Right ventricle myocardium superior (tissue), 1 donor: ENCODE results near the gene CSTPP1. TPM values are rescaled to one million over a fixed set of nuclear protein-coding genes. Genes with fewer than 3 reads are reported as not detected.

Source experiments
- ATAC-seq: fragments of 200-7000 bp; cut with Tn5 transposase; one replicate; pipeline ENCODE4 v1.9.1; 2020; ENCODE audit warnings: mild to moderate bottlenecking; ENCODE audit not compliant: poor library complexity
- DNase-seq: peaks from one replicate; pipeline ENCODE4 v3.0.0-alpha.2; 2020
- intact Hi-C: fragments of 100-400 bp; cut with DNase I; formaldehyde crosslinking; loops from one replicate; pipeline ENCODE4 v1.11.2; 2022
- total RNA-seq: library from RNA; stranded (reverse); fragmentation: NEBNext Ultra II Directional; extraction: Animal tissue kit (Norgen Biotek cat#: 25700); gene quantifications from one replicate; pipeline ENCODE4 v1.2.1, GENCODE V29; 2021
- donor health status: DM: no; HTN: yes; CAD: no; lungs with severe emphysema.

The CSTPP1 gene
- total RNA-seq, 1 donor from 2014 or later = 10.0 TPM

DNA sequence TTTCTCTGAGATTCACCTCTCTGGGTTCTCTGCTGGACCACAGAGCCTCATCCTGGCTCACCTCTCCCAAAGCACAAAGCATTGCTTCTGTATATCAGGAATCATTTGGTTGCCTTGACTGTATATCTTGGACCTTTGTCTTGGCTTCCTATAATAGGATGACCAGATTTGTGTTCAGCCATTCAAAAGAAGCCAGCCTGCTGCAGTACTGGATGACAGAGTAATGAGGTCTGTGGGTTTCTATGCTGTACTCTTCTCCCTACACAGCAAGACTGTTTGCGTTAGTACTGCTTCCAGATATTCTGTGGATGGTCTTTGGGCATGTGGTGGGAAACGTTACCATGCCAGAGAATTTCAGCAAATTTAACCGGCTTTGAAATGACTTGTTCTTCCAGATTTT lies 200.4 kb downstream of the CSTPP1 start:
- no peak for ATAC-seq
- intact Hi-C loops = no loop called here

DNA sequence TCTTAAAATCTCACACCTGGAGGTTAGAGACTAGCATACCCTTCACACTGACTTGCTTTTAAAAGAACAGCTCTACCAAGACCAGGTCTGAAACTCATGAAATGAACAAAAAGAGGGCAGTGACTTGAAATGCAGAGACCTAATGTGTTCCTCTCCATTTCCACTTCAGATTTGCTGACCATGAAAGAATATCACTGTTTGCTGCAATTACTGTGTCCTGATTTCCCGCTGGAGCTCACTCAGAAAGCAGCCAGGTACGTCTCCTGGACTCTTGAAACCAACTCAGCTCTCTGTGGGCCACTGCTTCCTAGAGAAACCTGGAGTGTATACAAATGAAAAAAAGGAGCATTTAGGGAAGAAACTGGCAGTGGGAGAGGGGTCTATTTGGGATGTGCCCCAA lies 200.9 kb downstream of the CSTPP1 start:
- intact Hi-C loops = no loop called here
- no peak for DNase-seq
- no peak for ATAC-seq

More for the DNA sequence above, 200.4 kb downstream of the CSTPP1 start:
- no peak for DNase-seq

DNA sequence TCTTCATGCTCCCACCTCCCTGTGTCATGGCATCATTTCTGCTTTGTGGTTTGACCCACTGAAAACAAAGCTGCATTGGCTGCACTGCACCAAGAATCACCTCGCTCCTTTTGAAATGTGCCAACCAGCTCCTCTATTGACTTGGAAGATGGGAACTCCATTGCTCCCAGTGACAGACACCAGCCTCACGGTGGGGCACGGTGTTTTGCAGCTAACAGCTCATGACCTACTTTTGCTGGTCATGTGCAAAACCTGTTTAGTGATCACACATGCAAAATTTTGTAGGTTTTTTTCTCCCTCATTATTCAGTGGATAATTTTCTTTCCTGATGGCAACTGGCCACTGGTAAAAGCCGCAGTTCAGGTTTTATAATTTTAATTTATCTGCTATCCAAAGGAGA lies 203.3 kb downstream of the CSTPP1 start:
- intact Hi-C loops = no loop called here
- no peak for ATAC-seq

DNA sequence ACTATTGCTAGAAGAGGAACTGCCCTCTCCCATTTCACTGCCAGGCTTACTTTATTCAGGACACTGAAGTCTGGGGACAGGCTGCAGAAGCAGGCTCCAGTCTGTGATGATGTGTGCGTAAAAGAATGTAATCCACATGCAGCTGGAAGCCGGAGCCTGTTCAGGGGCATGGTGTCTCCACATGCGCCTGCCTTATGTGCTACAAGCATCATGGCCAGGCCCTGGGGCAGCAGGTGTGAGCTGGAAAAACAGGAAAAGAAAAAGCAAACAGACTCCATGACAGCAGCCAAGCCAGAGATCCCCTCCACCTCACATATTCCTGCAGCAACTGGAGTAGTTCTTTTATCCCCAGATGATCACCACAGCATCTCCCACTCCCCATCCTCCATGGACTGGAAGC lies 206.8 kb downstream of the CSTPP1 start:
- DNase-seq = no peak
- peak; percentile 73 for ATAC-seq
- intact Hi-C loops = no loop called here

More for the DNA sequence above, 203.3 kb downstream of the CSTPP1 start:
- no peak for DNase-seq

DNA sequence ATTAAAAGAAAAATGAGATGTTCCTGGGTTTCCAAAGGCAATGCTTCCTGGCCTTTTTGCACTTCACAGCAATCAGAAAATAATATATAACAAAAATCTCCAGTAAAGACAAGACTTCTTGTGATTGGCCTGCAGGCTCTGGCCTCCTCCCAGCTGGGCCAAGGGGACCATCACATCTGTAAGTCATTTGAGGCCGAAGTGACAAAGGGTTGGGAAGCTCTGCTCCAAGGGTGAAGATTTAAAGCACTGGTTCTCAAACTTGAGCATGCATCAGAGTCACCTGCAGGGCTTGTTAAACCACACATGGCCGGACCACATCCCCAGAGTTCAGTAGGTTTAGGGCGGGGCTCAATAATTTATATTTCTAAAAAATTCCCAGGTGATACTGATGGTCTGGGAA lies 208.0 kb downstream of the CSTPP1 start:
- DNase-seq (no peak), ATAC-seq (no peak)
- intact Hi-C loops = no loop called here

DNA sequence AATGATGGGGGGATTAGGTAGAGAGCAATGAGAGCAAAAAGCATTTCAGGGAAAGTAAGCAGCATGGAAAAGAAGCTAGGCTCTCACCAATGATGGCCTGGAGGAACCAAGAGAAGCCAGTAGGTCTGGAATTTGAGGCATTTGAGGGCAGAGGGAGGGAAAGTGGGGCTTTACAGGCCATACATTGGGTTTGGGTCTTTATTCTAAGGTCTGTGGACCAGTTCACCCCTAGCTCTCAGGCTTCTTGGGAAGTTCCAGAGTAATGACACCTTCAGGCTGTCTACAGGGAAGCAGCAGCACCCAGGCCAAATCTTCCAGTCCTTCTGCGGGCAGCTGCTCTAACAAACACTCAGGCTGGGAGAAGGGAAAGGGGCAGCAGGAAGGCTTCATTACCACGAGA lies 210.7 kb downstream of the CSTPP1 start:
- ATAC-seq = no peak
- no peak for DNase-seq
- intact Hi-C loops = no loop called here

DNA sequence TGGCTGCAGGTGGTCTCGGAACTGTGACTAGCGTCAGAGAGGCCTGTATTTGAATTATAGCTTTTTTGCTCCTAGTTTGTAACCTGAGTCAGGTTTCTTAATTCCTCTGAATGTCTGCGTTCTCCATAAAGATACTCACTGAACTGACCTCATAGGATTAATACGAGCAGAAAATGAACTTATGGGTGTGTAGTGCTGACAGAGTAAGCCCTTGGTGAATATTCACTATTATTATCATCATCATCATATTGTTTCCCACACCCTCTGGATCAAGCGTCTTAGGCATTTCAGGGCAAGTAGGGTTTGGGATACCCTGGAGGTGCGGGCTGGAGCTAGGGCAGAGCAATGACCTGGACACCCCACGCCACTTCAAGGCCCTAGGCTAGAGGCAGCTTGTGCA lies 211.1 kb downstream of the CSTPP1 start:
- DNase-seq = no peak
- no peak for ATAC-seq
- intact Hi-C loops = no loop called here

DNA sequence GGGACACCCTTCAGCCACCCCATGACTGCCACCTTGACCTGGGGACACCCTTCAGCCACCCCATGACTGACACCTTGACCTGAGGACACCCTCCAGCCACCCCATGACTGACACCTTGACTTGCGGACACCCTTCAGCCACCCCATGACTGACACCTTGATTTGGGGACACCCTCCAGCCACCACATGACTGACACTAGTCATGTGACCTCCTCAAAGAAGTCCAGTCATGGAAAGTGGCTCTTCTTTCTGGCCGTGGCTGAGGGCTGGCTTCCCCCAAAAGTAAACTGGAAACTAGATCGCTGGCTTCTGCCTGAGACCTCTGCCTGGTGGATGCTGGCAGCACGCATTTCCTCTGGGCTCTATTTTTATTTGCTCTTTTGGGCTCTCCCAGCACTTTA lies 211.7 kb downstream of the CSTPP1 start:
- DNase-seq = no peak
- intact Hi-C loops = no loop called here
- no peak for ATAC-seq

DNA sequence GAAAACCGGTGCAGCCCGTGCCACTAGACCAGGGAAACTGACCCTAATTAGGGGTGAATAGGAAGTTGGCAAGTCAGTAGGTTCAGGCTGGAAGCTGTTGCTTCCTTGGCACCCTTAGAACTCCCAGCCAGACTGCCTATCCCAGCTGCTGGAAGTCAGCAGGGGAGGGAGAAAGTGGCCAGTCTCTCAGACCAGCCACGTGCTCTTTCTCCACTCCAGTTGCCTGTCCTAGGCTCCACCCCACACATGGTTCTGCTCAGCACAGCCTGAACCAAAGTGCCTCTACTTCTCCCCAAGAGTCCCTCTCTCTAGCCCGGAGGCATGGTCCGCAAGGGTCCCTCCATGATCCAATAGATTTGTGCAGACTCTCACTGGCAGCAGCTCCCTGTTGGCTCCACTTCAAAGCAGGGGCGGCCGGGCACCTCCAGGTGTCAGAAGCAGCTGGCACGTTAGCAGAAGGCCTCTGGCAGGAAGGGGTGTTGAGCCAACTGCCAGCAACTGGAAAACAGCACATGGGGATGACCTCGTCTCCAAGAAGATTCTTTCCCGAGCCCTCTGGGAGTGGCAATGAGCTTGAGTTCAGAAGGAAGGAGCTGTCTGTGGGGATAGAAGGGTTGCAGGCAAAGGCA lies 212.5 kb downstream of the CSTPP1 start:
- no peak for DNase-seq
- ATAC-seq = peak; percentile 66
- intact Hi-C loops = no loop called here

DNA sequence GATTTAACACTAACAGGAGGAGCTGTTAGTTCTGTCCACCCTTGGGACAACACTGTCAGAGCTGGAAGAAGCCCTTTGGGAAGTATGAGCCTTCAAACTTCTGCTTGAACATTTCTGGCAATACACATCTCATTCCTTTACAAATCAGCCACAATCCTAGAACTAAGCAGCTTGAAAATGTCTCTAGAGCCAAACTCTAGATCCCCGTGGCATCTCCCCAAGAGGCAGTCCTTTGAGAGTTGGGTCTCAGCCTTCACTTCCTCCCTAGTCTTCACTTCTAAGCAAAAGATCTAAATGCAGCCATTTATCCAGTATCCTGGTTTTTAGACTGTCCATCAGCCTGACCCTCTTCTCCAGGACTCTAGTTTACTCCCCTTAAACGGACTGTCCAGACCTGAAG lies 213.2 kb downstream of the CSTPP1 start:
- intact Hi-C loops = no loop called here
- DNase-seq (no peak), ATAC-seq (no peak)

DNA sequence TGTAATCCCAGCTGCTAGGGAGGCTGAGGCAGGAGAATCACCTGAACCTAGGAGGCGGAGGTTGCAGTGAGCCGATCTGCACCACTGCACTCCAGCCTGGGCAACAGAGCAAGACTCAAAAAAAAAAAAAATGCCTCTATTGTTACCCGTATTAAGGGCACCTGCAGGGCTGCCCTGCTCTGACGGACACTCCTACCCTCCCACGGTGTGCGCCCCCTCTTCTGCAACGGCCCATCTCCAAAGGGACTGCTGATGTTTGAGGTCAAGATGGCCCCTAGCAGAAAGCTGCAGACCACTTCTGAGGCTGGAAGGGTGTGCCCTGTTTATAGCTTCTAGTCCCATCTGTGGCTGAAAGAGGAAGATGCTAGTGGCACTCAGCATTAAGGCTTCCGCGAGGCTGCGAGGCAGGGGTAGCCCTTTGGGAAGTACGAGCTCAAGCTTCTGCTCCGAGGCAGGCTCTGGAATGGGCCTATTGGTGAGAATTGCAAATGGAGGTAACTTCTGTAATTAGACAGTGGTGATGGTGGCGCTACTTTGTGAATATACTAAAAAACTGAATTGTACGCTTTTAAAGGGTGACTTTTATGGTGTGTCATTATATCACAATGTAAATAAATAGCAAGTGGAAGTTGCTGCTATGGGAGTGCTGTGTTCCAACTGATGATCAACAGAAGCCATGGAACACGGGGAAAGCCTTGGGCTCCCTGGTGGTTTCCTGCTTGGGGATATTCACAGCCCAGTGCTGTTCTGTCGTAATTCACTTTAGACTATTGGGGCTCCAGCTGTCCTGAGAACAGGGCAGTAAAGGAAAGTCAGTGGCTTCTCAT lies 215.8 kb downstream of the CSTPP1 start:
- DNase-seq (no peak), ATAC-seq (peak; percentile 18)
- intact Hi-C loops = loop anchor here (2.0 kb wide), 1 partner anchor 264 kb away; no protein-coding TSS in a partner anchor

DNA sequence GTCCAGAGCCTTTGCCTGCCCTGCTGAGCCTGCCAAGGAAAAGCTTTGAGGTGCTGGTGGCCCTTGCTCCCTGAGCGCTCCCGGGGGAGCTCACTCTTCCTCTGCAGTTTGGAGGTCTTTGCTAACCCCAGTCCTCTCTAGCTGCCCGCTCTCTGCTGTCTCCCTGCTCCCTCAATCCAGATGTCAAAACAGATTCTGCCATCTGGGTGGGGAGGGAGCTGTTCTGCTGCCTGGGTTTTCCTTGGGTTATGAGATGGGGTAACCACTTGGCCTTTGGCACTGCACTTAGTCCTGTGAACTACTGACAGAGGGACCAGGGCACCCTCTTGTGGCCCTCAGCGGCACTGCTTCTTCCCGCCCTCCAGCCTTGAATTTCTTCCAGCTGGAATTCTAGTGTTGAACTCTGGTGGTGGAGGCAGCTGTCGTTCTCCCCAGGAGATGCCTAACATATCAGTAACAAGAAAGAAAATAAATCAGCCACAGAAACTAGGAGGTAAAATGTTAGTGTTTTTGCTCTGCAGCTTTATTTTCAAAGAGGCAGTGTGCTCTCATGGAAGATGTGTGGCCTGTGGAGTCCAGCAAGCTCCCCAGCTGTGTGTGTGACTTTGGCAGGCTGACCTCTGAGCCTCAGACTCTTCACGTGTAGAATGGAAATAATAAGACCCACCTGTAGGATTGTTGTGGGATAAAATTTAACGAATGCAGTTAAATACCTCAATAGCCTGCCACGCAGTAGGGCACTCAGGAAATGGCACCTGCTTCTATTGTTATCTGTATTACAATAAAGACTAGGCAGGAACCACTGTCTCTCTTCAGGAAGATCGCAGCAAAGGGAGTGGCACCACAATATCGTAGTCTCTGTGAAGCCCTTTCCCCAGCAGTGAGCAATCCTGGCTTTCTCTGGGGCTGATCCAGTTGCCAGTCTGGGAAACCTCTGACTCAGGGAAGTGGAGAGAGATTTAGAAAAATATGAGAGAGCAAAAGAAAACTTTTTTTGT lies 216.7 kb downstream of the CSTPP1 start:
- peak; percentile 86 for DNase-seq
- ATAC-seq = peak; percentile 89
- intact Hi-C loops = loop anchor here (2.0 kb wide), 1 partner anchor 264 kb away; no protein-coding TSS in a partner anchor

DNA sequence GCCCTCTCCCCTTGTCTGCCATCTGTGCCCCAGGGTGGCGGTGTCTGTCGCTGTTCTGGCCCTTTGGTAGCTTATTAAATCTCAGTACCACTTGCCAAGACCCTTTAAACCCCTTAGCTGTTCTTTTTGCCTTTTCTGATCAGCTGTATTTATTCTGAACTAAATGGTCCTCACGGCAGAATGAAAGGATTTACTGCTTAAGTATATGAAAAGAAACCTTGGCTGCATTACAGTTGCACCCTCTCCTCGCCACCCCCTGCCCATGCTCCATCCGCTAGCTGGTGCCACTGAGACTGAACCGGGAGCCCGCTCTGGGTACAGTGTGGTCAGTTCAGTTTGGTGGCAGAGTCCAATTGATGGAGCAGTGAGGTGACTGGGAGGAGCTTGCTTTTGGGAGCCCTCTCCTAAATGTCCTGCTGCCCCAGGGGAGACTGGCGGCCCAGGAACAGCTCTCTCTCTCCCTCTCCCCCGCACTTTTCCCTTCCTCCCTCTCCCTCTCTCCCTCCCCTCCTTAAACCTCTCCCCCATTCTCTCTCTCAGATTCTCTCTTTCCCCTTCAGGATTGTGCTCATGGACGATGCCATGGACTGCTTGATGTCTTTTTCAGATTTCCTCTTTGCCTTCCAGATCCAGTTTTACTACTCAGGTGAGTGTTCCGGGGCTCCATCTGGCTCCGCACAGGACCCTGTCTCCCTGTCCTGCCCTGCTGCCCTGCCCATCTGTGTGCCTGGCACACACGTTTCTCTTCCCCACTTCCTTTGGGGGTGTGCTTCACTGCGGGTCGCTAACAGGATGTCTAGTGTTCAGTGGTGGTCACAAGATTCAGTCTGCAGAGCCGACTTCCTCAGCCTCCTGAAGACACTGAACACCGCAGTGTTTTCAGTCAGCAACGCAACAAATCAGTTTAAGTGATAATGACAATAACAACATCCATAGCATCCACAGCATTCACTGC lies 218.3 kb downstream of the CSTPP1 start:
- ATAC-seq = no peak
- intact Hi-C loops = no loop called here
- DNase-seq = no peak

DNA sequence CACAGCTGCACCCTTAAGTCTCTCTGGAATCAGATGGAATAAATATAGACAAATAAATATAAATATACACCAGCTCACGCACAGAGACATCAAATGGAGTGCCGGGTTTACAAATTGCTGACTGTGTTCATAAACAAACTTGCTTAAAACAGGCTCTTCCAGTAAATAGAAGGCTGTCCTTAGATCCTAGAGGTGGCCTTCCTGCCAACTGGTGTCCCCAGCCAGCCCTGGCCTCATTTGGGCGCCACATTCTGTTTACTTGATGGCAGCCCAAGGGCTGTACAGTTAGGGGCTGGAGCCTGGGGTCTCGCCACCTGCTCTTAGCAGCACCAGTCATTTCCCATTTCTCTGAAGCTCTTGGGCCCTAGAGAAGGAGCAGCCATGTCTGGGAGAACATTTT lies 219.3 kb downstream of the CSTPP1 start:
- ATAC-seq (no peak), DNase-seq (no peak)
- intact Hi-C loops = no loop called here

DNA sequence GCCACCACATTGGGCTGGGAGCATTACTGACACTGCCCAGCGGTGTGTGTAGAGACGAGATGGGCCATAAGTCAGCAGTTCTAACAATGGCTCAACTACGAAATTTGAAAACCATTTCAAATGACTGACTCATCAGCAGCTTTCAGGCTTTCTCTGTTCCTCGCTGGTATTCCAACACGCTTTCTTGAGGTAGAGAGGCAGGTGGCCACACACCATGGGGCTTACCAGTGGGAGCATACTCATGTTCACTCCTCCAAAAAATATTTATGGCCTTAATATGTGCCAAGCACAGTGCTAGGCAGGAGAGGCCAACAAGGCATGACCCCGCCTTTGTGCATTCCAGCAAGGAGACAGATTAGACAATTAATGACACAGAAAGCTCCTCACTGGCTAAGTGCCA lies 219.8 kb downstream of the CSTPP1 start:
- DNase-seq (no peak), ATAC-seq (no peak)
- intact Hi-C loops = no loop called here

DNA sequence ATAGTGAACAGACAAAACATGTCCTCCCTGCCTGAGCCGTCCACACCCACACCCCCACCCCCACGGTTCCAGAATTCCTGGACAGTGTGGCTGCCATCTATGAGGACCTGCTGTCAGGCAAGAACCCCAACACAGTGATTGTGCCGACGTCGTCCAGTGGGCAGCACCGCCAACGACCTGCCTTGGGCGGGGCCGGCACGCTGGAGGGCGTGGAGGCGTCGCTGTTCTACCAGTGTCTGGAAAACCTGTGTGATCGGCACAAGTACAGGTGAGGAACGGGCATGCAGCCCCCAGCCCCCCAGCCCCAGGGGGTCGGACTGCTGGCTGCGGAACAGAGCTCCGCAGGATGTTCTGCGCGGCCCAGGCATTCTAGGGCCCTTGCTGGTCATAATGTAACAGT lies 220.4 kb downstream of the CSTPP1 start:
- ATAC-seq (no peak), DNase-seq (no peak)
- intact Hi-C loops = no loop called here

DNA sequence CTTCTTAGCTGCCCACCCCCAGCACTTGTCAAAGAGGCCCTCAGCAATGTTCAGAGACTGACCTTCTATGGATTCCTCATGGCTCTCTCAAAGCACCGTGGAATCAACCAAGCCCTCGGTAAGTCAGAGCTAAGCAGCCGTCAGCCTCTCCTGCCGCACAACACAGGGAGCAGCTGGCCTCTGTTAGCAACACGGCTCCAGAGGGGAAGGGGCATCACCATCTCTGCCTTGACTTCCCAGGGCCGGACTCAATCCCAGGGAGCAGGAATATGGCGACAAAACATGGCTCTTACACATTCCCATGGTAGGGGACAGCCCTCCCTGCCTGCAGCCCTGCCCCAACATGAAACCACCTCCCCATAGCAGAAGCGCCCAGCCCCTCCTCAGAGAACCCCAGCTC lies 221.2 kb downstream of the CSTPP1 start:
- DNase-seq (no peak), ATAC-seq (no peak)
- intact Hi-C loops = no loop called here

DNA sequence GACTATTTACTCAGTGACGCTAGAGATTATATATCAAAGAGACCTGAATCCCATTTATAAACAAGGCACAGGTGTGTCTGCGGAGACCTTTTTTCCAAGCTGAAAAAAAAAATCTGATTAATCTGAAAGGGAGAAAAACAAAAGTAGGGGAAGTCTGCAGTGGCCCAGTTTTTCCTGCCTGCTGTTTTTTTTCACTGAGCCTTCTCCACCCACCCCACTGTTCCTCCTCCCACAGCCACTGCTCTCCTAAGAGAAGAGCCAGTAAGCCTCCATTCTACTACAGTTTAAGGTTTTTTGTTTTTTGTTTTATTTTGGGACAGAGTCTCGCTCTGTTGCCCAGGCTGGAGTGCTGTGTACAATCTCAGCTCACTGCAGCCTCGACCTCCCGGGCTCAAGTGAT lies 221.7 kb downstream of the CSTPP1 start:
- DNase-seq (no peak), ATAC-seq (no peak)
- intact Hi-C loops = no loop called here
